SK-N-SH (cell line): ENCODE results near the gene FOXI2.

Experiments used
- CHD2 ChIP-seq: fragments of 150-350 bp; IDR thresholded peaks from 2 replicates; pipeline ENCODE4 v1.6.1; 2018; ENCODE audit warnings: low read length; ENCODE audit not compliant: partially characterized antibody
- CTCF ChIP-seq: fragments of 200-600 bp; sonication (generic); IDR thresholded peaks from 2 replicates; pipeline ENCODE4 v1.6.1; 2017; ENCODE audit warnings: antibody characterized with exemption, mild to moderate bottlenecking, moderate library complexity
- EZH2phosphoT487 ChIP-seq: fragments of 200-600 bp; sonication (generic); IDR thresholded peaks from 2 replicates; pipeline ENCODE4 v1.6.1; 2017; ENCODE audit warnings: low read depth, mixed run types, mild to moderate bottlenecking, antibody characterized with exemption, moderate library complexity, borderline replicate concordance
- JUND ChIP-seq: IDR thresholded peaks from 2 replicates; pipeline ENCODE4 v1.4.0; 2012
- MAX ChIP-seq: IDR thresholded peaks from 2 replicates; pipeline ENCODE4 v1.4.0; 2012; ENCODE audit warnings: low read depth
- POLR2AphosphoS5 ChIP-seq: IDR thresholded peaks from 2 replicates; pipeline ENCODE4 v1.6.1; 2012; ENCODE audit warnings: low read depth, low read length
- RXRA ChIP-seq: IDR thresholded peaks from 2 replicates; pipeline ENCODE4 v1.4.0; 2012; ENCODE audit warnings: low read depth, mild to moderate bottlenecking, borderline replicate concordance
- YY1 ChIP-seq: IDR thresholded peaks from 2 replicates; pipeline ENCODE4 v1.4.0; 2012; ENCODE audit warnings: low read depth, mild to moderate bottlenecking

DNA sequence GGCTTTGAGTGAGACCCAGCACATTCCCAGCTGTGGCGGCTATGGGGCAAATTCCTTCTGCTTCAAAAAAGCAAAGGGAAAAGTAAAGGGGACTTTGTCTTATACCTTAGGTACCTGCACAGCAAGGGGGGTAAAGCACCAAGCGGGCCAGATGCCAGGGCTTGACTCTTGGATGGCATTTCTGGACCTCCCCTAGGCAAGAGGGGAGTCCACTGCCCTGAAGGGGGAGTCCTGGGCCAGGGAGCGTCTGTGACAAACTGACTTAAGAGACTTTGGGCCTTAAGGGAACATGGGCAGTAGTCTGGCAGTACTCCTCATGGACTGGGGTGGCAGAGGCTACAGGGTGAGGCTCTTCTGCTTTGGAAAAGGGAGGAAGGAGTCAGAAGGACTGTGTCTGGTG is 16.1 kb upstream of the FOXI2 start:
- no peak for TF ChIP-seq RXRA
- TF ChIP-seq CTCF = no peak
- TF ChIP-seq EZH2phosphoT487 = no peak
- TF ChIP-seq MAX = no peak
- no peak for TF ChIP-seq CHD2
- TF ChIP-seq JUND = no peak
- no peak for TF ChIP-seq POLR2AphosphoS5
- no peak for TF ChIP-seq YY1
